ENCODE results near the gene ATOSB. TPM values are rescaled to one million over a fixed set of nuclear protein-coding genes. Genes with fewer than 3 reads are reported as not detected.
"Not testable (repeated sequence)": the region's sequence is repeated elsewhere in the genome, so short reads cannot be mapped to it uniquely, and the experiment has no call there.

The ATOSB gene
- total and polyA plus RNA-seq, 2 experiments from 2014 or later, result 16.1 to 18.3 TPM

DNA sequence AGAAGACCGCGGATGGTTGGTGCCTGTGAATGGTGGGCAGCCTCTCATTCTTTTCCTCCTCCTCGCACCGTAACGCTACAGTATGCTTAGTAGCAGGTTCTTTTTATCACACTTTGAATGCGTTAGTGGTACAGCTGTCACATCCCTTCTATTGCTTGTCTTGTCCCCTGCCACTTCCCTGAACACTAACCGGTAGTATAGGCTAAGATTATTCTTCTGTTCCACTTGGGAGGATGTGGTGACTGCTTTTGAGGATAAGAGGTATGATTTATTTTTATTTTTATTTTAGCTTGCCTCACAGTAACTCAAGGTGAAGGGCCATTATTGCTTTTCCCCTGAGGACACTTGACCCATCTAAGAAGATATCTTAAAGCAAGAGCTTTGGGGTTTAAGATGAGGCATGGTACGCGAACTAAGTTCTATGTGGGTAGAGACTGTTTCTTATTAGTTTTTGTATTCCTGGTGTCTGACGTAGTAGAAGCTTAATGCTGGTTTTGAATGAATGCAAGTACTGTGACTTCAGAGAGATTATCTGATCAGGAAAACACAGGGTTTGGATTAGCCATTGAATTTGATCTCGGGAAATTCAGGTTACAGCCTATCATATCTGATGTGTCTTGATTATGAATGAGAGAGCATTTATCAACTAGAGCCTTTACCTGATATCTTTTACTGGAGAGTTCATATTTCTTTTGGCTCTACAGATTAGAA lies 47.1 kb upstream of the ATOSB start:
- Histone ChIP-seq H3K27ac (peak overlapping the region; percentile 89), H3K27me3 (no peaks in the 10 kb centered on the region), H3K9me3 (ENCODE audit: low read depth) (no peaks in the 10 kb centered on the region), H3K4me2 (peak overlapping the region; percentile 83), H4K20me1 (ENCODE audit: insufficient read depth, poor library complexity, severe bottlenecking) (no peaks in the 10 kb centered on the region), H3K4me1 (ENCODE audit: insufficient read depth) (peaks cover 11% of the 10 kb centered on the region), H3K79me2 (peaks cover 42% of the 10 kb centered on the region), H3K4me3 (peak overlapping the region; percentile 45), H3K36me3 (replicated peaks; ENCODE audit: insufficient read depth, low read depth) (no peaks in the 10 kb centered on the region), H3K9me2 (replicated peaks; ENCODE audit: insufficient read depth) (no peaks in the 10 kb centered on the region), H2AFZ (peak overlapping the region; percentile 77)
- no peak for DNase-seq (ENCODE audit: low spot score)
- 16% methylated on average over 11 of the region's 11 CpGs for WGBS (ENCODE audit: low lambda C conversion rate, missing lambda C conversion rate)
- TF ChIP-seq EZH2phosphoT487 (IDR thresholded peaks at IDR 0.05; ENCODE audit: low read depth, severe bottlenecking, unreplicated experiment) (no peak), CTCF (IDR thresholded peaks at IDR 0.05; ENCODE audit: poor library complexity) (no peak), EZH2 (IDR thresholded peaks at IDR 0.05; ENCODE audit: borderline replicate concordance) (no peak)

GRCh38 chr9:35161713-35162604 lies 46.3 kb upstream of the ATOSB start, which contains the start of gene UNC13B:
Gene UNC13B, plus strand, starts transcription at chr9:35162009. Its CDS starts 275 bp downstream, at chr9:35162284.
- no peaks in the 10 kb centered on the region for H4K20me1 ChIP-seq (ENCODE audit: insufficient read depth, poor library complexity, severe bottlenecking)
- no peaks in the 10 kb centered on the region for H3K9me3 ChIP-seq (ENCODE audit: low read depth)
- 1% methylated on average over 62 of the region's 70 CpGs for WGBS (ENCODE audit: low lambda C conversion rate, missing lambda C conversion rate)
- no peaks in the 10 kb centered on the region for H3K9me2 ChIP-seq (replicated peaks; ENCODE audit: insufficient read depth)
- H3K4me2 ChIP-seq, result peak within 1 kb of the TSS; percentile 83
- H3K79me2 ChIP-seq, result peaks cover 36% of the 10 kb centered on the region
- H3K36me3 ChIP-seq (replicated peaks; ENCODE audit: insufficient read depth, low read depth), result no peaks in the 10 kb centered on the region
- H2AFZ ChIP-seq, result peak within 1 kb of the TSS; percentile 77
- peak; percentile 98 for DNase-seq (ENCODE audit: low spot score)
- H3K4me1 ChIP-seq (ENCODE audit: insufficient read depth), result peaks cover 11% of the 10 kb centered on the region
- H3K27ac ChIP-seq, result peak within 1 kb of the TSS; percentile 89
- TF ChIP-seq EZH2phosphoT487 (IDR thresholded peaks at IDR 0.05; ENCODE audit: low read depth, severe bottlenecking, unreplicated experiment) (no peak), EZH2 (IDR thresholded peaks at IDR 0.05; ENCODE audit: borderline replicate concordance) (no peak), CTCF (IDR thresholded peaks at IDR 0.05; ENCODE audit: poor library complexity) (peak; percentile 23)
- peak within 1 kb of the TSS; percentile 45 for H3K4me3 ChIP-seq
- no peaks in the 10 kb centered on the region for H3K27me3 ChIP-seq

- H2AFZ ChIP-seq, result no peak overlapping the region
- H3K4me3 ChIP-seq, result no peak overlapping the region
- TF ChIP-seq CTCF (IDR thresholded peaks at IDR 0.05; ENCODE audit: poor library complexity) (no peak), EZH2phosphoT487 (IDR thresholded peaks at IDR 0.05; ENCODE audit: low read depth, severe bottlenecking, unreplicated experiment) (no peak), EZH2 (IDR thresholded peaks at IDR 0.05; ENCODE audit: borderline replicate concordance) (no peak)
- no peaks in the 10 kb centered on the region for H3K27me3 ChIP-seq
- peaks cover 7% of the 10 kb centered on the region for H3K79me2 ChIP-seq
- H3K36me3 ChIP-seq (replicated peaks; ENCODE audit: insufficient read depth, low read depth), result no peaks in the 10 kb centered on the region
- WGBS (ENCODE audit: low lambda C conversion rate, missing lambda C conversion rate), result 86% methylated on average over 10 of the region's 10 CpGs
- H3K9me2 ChIP-seq (replicated peaks; ENCODE audit: insufficient read depth), result no peaks in the 10 kb centered on the region
- H3K4me2 ChIP-seq, result no peak overlapping the region
- no peaks in the 10 kb centered on the region for H3K9me3 ChIP-seq (ENCODE audit: low read depth)
- H4K20me1 ChIP-seq (ENCODE audit: insufficient read depth, poor library complexity, severe bottlenecking), result no peaks in the 10 kb centered on the region
- H3K4me1 ChIP-seq (ENCODE audit: insufficient read depth), result peaks cover 9% of the 10 kb centered on the region
- no peak overlapping the region for H3K27ac ChIP-seq
- DNase-seq (ENCODE audit: low spot score), result no peak
Observed at GRCh38 chr9:35158501-35159280, 43.0 kb upstream of the ATOSB start.

DNA sequence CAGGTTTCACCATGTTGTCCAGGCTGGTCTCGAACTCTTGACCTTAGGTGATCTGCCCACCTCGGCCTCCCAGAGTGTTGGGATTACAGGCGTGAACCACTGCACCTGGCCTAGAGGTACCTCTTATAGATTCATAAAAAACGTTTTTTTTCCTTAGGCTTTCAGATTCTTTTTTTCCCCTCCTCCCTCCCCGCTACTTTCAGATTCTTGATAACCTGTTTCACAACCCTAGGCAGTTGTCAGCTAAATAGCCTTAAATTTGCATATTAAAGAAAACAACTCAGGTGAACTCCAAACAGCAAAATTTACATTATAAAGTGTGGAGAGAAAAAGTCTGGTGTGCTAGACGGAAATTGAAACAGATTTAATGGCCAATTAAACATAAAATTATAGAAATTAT lies 42.2 kb upstream of the ATOSB start:
- not testable (repeated sequence) for H4K20me1 ChIP-seq (ENCODE audit: insufficient read depth, poor library complexity, severe bottlenecking); H3K4me3 ChIP-seq; H3K9me2 ChIP-seq (replicated peaks; ENCODE audit: insufficient read depth); H3K79me2 ChIP-seq; H3K4me1 ChIP-seq (ENCODE audit: insufficient read depth); H3K36me3 ChIP-seq (replicated peaks; ENCODE audit: insufficient read depth, low read depth); H3K27ac ChIP-seq; H3K4me2 ChIP-seq; H2AFZ ChIP-seq; DNase-seq (ENCODE audit: low spot score); H3K27me3 ChIP-seq; H3K9me3 ChIP-seq (ENCODE audit: low read depth)
- WGBS (ENCODE audit: low lambda C conversion rate, missing lambda C conversion rate), result 60% methylated on average over 6 of the region's 6 CpGs

Data from hepatocyte (in vitro differentiated cells).